Hematopoietic multipotent progenitor cell treated with erythropoietin and hydrocortisone succinate and interleukin-3 and kit ligand, for 15 days (in vitro differentiated cells): ENCODE data around the gene LRFN5.
"Not testable (repeated sequence)": the region's sequence is repeated elsewhere in the genome, so short reads cannot be mapped to it uniquely, and the experiment has no call there.

Source experiments
- DNase-seq: peaks from one replicate; pipeline ENCODE4 v3.0.0-alpha.2; 2015; ENCODE audit warnings: low spot score

LRFN5 gene

GRCh38 chr14:41636492-41637392 lies 30.1 kb downstream of the LRFN5 start:
- DNase-seq = no peak

- no peak for DNase-seq
These were observed 35.0 kb downstream of the LRFN5 start for GRCh38 chr14:41641690-41642089.

DNA sequence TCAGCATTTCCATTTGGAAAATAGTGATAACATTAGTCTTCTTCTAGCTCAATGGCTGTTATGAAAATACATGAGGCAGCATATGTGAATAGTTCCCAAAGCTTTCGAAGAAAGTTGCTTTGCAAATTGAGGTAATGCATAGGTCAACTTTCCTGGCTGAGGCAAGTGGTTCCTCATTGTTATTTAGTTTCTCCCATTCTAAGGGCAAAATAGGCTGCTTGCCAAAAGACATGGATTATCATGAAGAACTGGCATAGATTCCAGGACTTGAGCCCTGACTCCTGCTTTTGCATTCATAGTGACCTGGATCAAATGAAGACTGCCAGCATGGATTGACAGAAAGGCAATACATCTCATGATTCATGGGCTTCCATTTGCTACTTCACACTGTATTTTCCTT lies 35.7 kb downstream of the LRFN5 start:
- no peak for DNase-seq

DNA sequence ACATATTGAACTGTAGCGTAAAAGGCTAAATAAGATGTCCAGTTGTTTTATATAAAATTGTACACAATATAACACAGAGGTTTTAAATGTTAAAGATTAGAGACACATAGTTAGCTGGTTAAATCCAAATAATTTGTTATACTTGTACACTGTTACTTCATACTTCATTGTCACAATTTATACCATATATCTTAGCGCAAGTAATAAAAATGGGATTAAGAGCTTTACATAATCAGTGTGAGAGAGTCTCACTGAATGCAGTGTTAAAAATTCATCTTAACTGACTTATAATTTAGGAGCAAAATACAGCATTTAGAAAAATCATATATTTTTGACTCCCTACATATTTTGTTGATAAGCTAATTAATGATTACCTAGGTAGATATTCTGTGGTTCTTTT lies 36.1 kb downstream of the LRFN5 start:
- no peak for DNase-seq

- DNase-seq = no peak
These were observed 37.9 kb downstream of the LRFN5 start for GRCh38 chr14:41644606-41645005.

DNA sequence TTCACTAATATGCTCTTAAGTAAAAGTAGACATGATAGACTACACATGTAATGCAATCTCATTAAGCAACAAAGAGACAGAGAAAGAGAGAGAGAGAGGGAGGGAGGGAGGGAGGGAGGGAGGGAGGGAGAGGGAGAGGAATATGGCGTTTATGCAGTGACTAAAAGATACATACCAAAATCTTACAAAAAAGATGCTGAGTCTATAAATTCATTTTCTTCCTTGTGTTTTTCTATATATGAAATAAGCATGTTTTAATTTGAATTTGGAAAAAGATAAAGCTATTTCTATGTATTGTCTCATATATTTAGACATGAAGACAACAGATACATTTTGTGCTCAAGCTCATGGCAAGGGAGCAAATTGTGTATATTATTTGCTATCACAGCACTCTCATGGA lies 44.1 kb downstream of the LRFN5 start:
- no peak for DNase-seq

DNA sequence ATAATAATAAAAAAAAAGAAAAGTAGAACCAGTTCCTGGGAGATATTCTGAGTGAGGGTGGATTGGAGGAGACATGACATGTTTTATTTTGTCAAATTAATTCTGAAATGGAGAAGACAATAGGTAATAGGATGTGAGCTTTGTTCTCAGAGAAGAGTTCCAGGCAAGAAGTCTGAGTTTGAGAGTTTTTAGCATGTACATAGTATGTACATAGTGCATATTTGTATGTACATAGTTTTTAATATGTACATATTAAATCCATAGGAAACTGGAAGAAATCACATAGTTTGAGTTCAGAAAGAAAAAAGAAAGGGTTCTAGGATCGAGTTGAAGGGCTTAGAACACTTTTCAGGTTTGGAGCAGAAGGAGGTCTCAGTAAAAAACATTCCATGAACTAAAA lies 47.5 kb downstream of the LRFN5 start:
- no peak for DNase-seq

DNA sequence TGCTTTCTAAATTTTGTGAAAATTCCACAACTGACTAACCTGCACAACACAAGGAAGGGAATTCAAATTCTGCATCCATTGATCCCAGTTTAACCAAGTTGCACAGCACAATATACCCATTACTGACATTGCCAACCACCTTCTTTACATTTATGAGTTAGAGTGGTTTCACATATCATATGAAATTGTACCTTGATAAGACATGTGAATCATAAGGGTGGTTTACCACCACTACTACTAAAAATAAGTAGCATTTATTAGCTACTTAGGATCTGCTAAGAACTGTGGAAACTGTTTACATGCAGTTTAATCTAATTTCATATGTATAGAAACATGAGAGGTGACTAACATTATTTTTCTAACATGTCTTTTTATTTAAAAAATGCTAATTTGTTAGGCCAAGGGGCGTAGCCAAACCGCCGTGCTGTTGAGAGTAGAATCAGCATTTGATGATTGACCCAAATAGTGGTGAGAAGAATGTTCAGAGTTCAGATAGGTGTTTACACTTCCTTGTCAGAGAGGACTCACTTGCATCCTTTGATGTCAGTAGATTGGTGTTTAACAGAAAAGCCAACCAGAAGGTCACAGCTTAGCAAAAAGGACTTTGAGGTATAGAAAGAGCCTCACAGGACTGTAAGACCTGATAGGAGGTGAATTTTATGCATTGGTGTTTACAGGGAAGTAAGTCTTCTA lies 56.2 kb downstream of the LRFN5 start:
- DNase-seq = no peak

- no peak for DNase-seq
These were observed 56.8 kb downstream of the LRFN5 start for GRCh38 chr14:41663473-41663850.

GRCh38 chr14:41666301-41666700 lies 59.6 kb downstream of the LRFN5 start:
- DNase-seq = no peak

DNA sequence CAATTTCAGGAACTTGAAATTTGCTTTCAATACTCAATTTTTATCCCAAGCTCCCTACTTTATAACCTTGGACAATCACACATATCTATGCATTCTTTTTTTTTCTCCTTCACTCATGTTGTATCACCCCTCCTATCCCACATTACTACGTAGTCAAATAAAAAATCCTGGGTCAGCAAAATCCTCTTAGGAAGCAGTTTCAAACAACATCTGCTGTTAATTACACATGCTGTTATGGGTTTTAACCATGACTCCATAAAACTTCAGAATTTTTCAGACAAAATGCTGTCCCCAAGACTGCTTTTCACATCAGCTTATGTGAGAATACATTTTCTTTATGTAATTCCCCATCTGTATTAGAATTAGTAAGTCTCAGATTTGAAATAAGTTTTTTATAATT lies 61.7 kb downstream of the LRFN5 start:
- DNase-seq = no peak

- DNase-seq = not testable (repeated sequence)
These were observed 66.9 kb downstream of the LRFN5 start for GRCh38 chr14:41673601-41674000.

DNA sequence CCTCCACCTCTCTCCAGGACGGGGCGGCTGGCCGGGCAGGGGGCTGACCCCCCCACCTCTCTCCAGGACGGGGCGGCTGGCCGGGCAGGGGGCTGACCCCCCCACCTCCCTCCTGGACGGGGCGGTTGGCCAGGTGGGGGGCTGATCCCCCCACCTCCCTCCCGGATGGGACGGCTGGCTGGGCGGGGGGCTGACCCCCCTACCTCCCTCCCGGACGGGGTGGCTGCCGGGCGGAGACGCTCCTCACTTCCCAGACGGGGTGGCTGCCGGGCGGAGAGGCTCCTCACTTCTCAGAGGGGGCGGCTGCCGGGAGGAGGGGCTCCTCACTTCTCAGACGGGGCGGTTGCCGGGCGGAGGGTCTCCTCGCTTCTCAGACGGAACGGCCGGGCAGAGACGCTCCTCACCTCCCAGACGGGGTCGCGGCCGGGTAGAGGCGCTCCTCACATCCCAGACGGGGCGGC lies 67.9 kb downstream of the LRFN5 start:
- DNase-seq = not testable (repeated sequence)

DNA sequence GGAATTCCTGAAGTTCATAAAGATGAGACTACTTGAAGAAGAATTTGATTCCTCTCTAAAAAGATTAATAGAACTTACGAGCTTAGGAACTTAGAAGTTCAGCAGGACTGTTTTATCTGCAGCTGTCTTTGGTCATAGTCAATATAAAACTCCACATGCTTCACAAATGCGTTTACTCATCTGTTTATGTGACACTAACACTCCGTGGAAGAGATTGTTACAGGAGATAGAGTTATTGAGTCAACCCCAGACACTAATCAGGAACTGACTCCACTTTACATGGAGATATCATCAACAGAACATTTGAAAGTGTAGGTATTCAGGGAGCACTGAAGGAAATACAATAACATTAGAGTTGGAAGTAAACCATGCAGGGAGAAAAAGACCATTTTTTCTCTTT lies 92.8 kb downstream of the LRFN5 start:
- no peak for DNase-seq

- no peak for DNase-seq
These were observed 111.9 kb downstream of the LRFN5 start for GRCh38 chr14:41718477-41719166.

DNA sequence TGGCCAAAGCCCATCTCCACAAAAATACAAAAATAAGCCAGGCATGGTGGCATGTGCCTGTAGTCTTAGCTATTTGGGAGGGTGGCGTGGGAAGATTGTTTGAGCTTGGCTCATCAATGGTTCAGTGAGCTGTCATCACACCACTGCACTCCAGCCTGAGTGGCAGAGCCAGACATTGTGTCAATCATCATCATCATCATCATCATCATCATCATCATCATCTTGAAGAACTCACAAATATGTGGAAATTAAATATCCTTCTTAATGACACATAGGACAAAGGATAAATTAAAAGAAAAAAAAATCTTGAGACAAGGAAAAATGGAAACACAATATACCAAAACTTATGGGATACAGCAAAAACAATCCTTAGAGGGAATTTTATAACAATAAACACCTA lies 132.5 kb downstream of the LRFN5 start:
- no peak for DNase-seq

GRCh38 chr14:41743140-41743539 lies 136.5 kb downstream of the LRFN5 start:
- no peak for DNase-seq

DNA sequence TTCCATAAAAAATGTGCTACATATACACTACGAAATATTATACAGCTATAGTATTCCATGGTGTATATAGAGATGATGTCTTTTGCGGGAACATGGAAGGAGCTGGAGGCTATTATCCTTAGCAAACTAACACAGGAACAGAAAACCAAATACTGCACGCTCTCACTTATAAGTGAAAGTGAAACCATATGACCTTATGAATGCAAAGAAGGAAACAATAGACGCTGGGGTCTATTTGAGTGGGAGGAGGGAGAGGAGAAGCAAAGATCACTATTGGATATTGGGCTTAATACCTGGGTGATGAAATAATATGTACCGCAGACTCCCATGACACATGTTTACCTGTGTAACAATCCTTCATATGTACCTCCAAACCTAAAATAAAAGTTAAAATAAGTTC lies 142.8 kb downstream of the LRFN5 start:
- DNase-seq = no peak

DNA sequence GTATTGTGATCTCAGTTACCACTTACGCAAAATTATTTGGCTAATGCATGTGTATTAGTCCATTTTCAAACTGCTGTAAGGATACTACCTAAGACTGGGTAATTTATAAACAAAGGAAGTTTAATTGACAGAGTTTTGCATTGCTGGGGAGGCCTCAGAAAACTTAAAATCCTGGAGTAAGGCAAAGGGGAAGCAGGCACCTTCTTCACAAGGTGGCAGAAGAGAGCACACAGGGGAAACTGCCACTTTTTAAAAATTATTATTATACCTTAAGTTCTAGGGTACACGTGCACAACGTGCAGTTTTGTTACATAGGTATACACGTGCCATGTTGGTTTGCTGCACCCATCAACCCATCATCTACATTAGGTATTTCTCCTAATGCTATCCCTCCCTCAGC lies 143.9 kb downstream of the LRFN5 start:
- DNase-seq = not testable (repeated sequence)

GRCh38 chr14:41758011-41758665 lies 151.5 kb downstream of the LRFN5 start:
- no peak for DNase-seq

GRCh38 chr14:41761204-41761603 lies 154.5 kb downstream of the LRFN5 start:
- DNase-seq = no peak

GRCh38 chr14:41766772-41767171 lies 160.1 kb downstream of the LRFN5 start:
- DNase-seq = no peak
